Breast epithelium (tissue), 3 donors: ENCODE data around the gene TAS2R19.

Source experiments
- CTCF ChIP-seq, 3 donors: fragments of 450-650 bp; IDR thresholded peaks; one replicate each; pipeline ENCODE4 v1.5.1; 2016 to 2017; ENCODE audit warnings: antibody characterized with exemption in 3 of 3, mild to moderate bottlenecking in 3 of 3, moderate library complexity in 3 of 3
- POLR2A ChIP-seq: fragments of 450-650 bp; IDR thresholded peaks from one replicate; pipeline ENCODE4 v1.6.1; 2016; ENCODE audit warnings: antibody characterized with exemption, mild to moderate bottlenecking, moderate library complexity
- POLR2AphosphoS5 ChIP-seq, 3 donors: sonication (generic); formaldehyde crosslinking; IDR thresholded peaks; one replicate each; pipeline ENCODE4 v1.6.1; 2017; ENCODE audit warnings: antibody characterized with exemption in 3 of 3

DNA sequence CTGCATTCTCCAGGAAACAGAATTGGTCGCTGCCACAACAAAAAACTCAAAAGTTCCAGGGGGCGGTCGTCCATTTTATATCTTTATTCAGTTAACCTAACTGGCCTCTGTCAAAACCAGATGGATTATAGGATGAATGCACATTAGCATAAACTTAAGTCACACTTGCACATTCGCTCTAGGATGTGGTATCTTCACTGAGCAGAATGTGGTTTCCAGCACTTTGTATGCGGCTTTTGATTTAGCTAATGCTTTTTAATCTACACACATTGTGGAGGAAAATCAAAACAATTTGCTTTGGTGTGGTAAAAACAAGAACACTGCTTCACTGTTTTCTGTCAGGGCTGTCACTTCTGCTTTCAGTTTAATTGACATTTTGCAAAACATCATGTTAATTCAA lies 40.2 kb downstream of the TAS2R19 start:
- TF ChIP-seq CTCF (IDR thresholded peaks at IDR 0.05) (no peak), POLR2AphosphoS5 (IDR thresholded peaks at IDR 0.05) (no peak), POLR2A (no peak)
